Natural killer cell (primary cell): ENCODE results near the gene EMC10. TPM values are rescaled to one million over a fixed set of nuclear protein-coding genes. Genes with fewer than 3 reads are reported as not detected.

Experiments used
- ATAC-seq, 3 donors: fragments of 150-1000 bp in 2 of 3; fragments of 200-7000 bp in 1 of 3; cut with Tn5 transposase; 1 replicate in 1 of 3; 2 replicates in 2 of 3; pipeline ENCODE4 v1.10.0; 2021; ENCODE audit warnings: mild to moderate bottlenecking in 2 of 3, moderate library complexity in 2 of 3
- DNase-seq, 2 donors: peaks; one replicate each; pipeline versions ENCODE4 v3.0.0 to v3.0.0-alpha.2; 2013 to 2021; ENCODE audit warnings: mixed read lengths in 1 of 2
- H3K27ac ChIP-seq: one replicate; pipeline ENCODE4 v1.5.1; 2013; ENCODE audit warnings: mild to moderate bottlenecking, low read length
- H3K27me3 ChIP-seq: one replicate; pipeline ENCODE4 v1.6.1; 2013; ENCODE audit warnings: low read length; ENCODE audit not compliant: control insufficient read depth, insufficient read depth
- H3K36me3 ChIP-seq: one replicate; pipeline ENCODE4 v1.6.1; 2013; ENCODE audit warnings: low read length; ENCODE audit not compliant: control insufficient read depth, insufficient read depth
- H3K4me1 ChIP-seq: one replicate; pipeline ENCODE4 v1.6.1; 2013; ENCODE audit warnings: low read length; ENCODE audit not compliant: control insufficient read depth, insufficient read depth
- H3K4me3 ChIP-seq: one replicate; pipeline ENCODE4 v1.5.1; 2013; ENCODE audit warnings: low read length
- H3K9me3 ChIP-seq: one replicate; pipeline ENCODE4 v1.6.1; 2013; ENCODE audit warnings: low read length; ENCODE audit not compliant: control insufficient read depth, insufficient read depth
- H3K27ac Mint-ChIP-seq, 2 donors: one replicate each; pipeline ENCODE4 v1.8.0; 2022; ENCODE audit warnings: mild to moderate bottlenecking in 2 of 2, mixed read lengths in 2 of 2, moderate library complexity in 1 of 2
- H3K27me3 Mint-ChIP-seq, 2 donors: one replicate each; pipeline ENCODE4 v1.8.0; 2022; ENCODE audit warnings: low read depth in 2 of 2, mixed read lengths in 2 of 2
- H3K36me3 Mint-ChIP-seq: one replicate; pipeline ENCODE4 v1.8.0; 2022; ENCODE audit warnings: mixed read lengths
- H3K4me1 Mint-ChIP-seq, 2 donors: one replicate each; pipeline ENCODE4 v1.8.0; 2022; ENCODE audit warnings: mixed read lengths in 2 of 2
- H3K4me3 Mint-ChIP-seq: one replicate; pipeline ENCODE4 v1.8.0; 2022; ENCODE audit warnings: mild to moderate bottlenecking, moderate library complexity, mixed read lengths
- H3K9me3 Mint-ChIP-seq, 2 donors: one replicate each; pipeline ENCODE4 v1.8.0; 2022; ENCODE audit warnings: mixed read lengths in 2 of 2
- WGBS: methylation state at CpG from one replicate; pipeline ENCODE4 v1.1.7; 2013; ENCODE audit warnings: missing lambda C conversion rate; ENCODE audit not compliant: insufficient coverage; 5-methylcytosine and 5-hydroxymethylcytosine counted together
- intact Hi-C: fragments of 100-400 bp; cut with micrococcal nuclease; formaldehyde crosslinking; loops from one replicate; pipeline ENCODE4 v1.14.2; 2022
- total RNA-seq, 4 donors: library from RNA; stranded (reverse); fragments of 120-200 nt in 1 of 4; gene quantifications; one replicate each; pipeline versions ENCODE4 v1.2.3 to v1.2.4, GENCODE V29; 2013 to 2022
- TF ChIP-seq, protein P1 (sequence below): fragments of 200-600 bp; IDR thresholded peaks from one replicate; pipeline ENCODE4 v1.8.0; 2022; ENCODE audit warnings: antibody characterized with exemption

The EMC10 gene
- total RNA-seq, 3 donors from 2014 or later (not counting 1 experiment from before 2014, with no cell fraction given): 79.5 to 85.1 (median 80.1) TPM

DNA sequence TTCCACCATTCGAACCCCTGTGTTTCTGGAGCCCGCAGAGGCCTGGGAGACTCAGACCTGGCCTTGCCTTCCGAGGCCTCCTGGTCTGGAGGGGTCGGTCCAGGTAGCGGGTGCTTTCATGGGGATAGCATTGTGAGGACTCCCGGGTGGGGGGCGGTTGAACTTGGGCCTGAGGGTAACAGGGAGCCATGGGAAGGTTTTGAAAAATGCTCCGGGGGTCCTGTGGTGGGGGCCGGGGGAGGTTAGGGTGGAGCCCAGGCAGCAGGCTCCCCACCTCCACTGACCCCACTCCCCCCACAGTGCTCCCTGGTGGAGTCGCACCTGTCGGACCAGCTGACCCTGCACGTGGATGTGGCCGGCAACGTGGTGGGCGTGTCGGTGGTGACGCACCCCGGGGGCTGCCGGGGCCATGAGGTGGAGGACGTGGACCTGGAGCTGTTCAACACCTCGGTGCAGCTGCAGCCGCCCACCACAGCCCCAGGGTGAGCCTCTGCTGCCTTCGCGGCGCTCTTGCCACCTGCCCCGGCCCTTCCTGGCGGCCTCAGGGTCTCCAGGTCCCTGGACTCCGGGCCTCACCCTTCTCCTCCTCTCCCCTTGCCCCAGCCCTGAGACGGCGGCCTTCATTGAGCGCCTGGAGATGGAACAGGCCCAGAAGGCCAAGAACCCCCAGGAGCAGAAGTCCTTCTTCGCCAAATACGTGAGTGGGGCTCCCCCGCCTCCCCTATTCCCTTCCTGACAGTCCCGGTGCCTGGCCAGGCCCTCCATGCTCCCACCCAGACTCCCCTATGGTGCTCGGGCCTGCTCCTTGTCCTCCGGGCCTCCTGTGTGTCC is 4.2 kb downstream of the EMC10 start:
- Mint-ChIP-seq H3K4me3 (no peak overlapping the region), H3K36me3 (no peaks in the 10 kb centered on the region), H3K4me1 (peaks cover 30 to 45% of the 10 kb centered on the region in 2 donors), H3K9me3 (no peaks in the 10 kb centered on the region), H3K27ac (peak overlapping the region in 1 of 2 donors; percentile 49), H3K27me3 (no peaks in the 10 kb centered on the region)
- WGBS: 92% methylated on average over 35 of the region's 37 CpGs
- TF ChIP-seq, protein P1, sequence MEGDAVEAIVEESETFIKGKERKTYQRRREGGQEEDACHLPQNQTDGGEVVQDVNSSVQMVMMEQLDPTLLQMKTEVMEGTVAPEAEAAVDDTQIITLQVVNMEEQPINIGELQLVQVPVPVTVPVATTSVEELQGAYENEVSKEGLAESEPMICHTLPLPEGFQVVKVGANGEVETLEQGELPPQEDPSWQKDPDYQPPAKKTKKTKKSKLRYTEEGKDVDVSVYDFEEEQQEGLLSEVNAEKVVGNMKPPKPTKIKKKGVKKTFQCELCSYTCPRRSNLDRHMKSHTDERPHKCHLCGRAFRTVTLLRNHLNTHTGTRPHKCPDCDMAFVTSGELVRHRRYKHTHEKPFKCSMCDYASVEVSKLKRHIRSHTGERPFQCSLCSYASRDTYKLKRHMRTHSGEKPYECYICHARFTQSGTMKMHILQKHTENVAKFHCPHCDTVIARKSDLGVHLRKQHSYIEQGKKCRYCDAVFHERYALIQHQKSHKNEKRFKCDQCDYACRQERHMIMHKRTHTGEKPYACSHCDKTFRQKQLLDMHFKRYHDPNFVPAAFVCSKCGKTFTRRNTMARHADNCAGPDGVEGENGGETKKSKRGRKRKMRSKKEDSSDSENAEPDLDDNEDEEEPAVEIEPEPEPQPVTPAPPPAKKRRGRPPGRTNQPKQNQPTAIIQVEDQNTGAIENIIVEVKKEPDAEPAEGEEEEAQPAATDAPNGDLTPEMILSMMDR: no peak
- no peak for ATAC-seq
- no peaks in the 10 kb centered on the region for H3K27me3 ChIP-seq
- DNase-seq: no peak
- peaks cover 25% of the 10 kb centered on the region for H3K4me1 ChIP-seq
- peaks cover 3% of the 10 kb centered on the region for H3K9me3 ChIP-seq
- H3K27ac ChIP-seq: no peak overlapping the region
- H3K36me3 ChIP-seq: peaks cover 36% of the 10 kb centered on the region
- H3K4me3 ChIP-seq: no peak overlapping the region
- intact Hi-C loops: no loop called here

DNA sequence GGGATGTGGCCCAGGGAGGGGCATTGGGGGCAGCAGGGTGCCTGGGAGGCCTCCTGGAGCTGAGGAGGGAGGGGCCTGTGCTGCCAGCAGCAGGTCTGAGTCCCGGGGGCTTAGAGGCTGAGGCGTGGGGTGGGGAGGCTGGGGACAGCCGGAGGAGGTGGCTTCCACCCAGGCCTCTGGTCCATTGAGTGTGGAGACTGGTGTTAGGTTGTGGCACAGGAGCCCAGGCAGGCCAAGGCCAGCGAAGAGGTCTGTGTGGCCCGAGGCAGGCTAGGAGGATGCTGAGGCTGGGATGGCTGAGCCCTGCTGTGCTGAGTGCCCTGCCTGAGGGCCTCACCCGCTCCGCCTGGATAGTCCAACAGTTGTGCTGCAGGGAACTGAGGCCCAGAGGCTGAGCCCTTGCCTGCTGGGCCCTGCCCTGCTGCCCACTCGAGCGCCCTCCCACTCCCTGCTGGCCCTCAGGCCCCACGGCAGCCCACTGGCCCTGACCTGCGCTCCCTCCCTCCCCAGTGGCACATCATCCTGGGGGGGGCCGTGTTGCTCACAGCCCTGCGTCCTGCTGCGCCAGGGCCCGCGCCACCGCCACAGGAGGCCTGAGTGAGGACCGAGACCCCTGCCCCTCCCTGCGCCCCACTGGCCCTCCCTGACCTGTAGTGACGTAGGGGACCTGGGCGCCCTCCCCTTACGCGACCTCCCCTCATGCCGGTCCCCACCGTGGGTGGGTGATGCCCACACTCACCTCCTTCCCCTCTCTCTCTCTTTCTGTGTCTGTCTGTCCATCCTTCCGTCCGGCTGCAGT is 5.2 kb downstream of the EMC10 start:
- DNase-seq (no peak), ATAC-seq (peak in 1 of 3 donors; percentile 15)
- no peaks in the 10 kb centered on the region for H3K27me3 Mint-ChIP-seq
- TF ChIP-seq, protein P1: no peak
- 94% methylated on average over 25 of the region's 27 CpGs for WGBS
- H3K27ac Mint-ChIP-seq: peak overlapping the region in 1 of 2 donors; percentile 33
- no peak overlapping the region for H3K4me3 ChIP-seq
- H3K4me1 Mint-ChIP-seq: peaks cover 22 to 39% of the 10 kb centered on the region in 2 donors
- no peaks in the 10 kb centered on the region for H3K36me3 Mint-ChIP-seq
- no peak overlapping the region for H3K4me3 Mint-ChIP-seq
- no peak overlapping the region for H3K27ac ChIP-seq
- no peaks in the 10 kb centered on the region for H3K9me3 ChIP-seq
- no peaks in the 10 kb centered on the region for H3K27me3 ChIP-seq
- H3K4me1 ChIP-seq: peaks cover 20% of the 10 kb centered on the region
- intact Hi-C loops: no loop called here
- peaks cover 36% of the 10 kb centered on the region for H3K36me3 ChIP-seq
- no peaks in the 10 kb centered on the region for H3K9me3 Mint-ChIP-seq

DNA sequence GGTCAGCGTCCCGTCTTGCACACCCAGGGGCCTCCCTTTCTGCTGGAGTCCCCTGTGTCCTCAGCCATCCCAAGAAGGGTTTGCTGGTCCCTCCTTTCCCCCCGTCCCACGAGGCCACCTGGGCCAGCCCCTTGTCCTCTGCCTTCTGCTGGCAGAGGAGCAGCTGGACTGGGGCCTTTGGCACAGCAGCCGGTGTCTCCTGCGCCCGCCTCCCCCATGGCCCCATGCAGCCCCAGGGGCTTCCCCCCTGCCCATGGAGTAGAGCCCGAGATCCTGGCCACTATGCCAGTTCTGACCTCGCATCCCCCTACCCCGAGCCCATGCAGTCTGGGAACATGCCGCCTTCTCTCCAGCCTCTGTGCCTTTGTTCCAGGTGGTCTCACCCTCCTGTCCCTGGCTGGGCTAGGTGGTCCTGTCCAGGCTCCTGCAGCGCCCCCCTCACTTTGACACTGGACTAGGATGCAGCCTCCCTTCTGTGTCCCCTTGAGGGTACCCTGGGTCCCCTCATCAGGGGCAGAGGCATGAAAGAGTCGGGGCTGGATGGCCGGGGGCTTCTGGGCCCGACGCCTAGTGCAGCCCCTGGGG is 6.1 kb downstream of the EMC10 start:
- no peaks in the 10 kb centered on the region for H3K27me3 ChIP-seq
- peaks cover 36% of the 10 kb centered on the region for H3K36me3 ChIP-seq
- no peaks in the 10 kb centered on the region for H3K9me3 ChIP-seq
- ATAC-seq (no peak), DNase-seq (no peak)
- no peaks in the 10 kb centered on the region for H3K36me3 Mint-ChIP-seq
- H3K27ac ChIP-seq: no peak overlapping the region
- H3K27ac Mint-ChIP-seq: no peak overlapping the region
- H3K27me3 Mint-ChIP-seq: no peaks in the 10 kb centered on the region
- H3K9me3 Mint-ChIP-seq: no peaks in the 10 kb centered on the region
- peaks cover 16 to 34% of the 10 kb centered on the region in 2 donors for H3K4me1 Mint-ChIP-seq
- H3K4me3 ChIP-seq: no peak overlapping the region
- 86% methylated on average over 16 of the region's 16 CpGs for WGBS
- intact Hi-C loops: no loop called here
- H3K4me3 Mint-ChIP-seq: no peak overlapping the region
- H3K4me1 ChIP-seq: peaks cover 12% of the 10 kb centered on the region
- TF ChIP-seq, protein P1: no peak
